Kasumi-1 (cell line): ENCODE results near the gene GABRQ.

Experiments
- DNase-seq, 2 experiments: peaks; one replicate each; lab custom pipeline; 2025; lab: John Stamatoyannopoulos, UW

Gene GABRQ

GRCh38 chrX:152637649-152638442, at the start of gene GABRQ:
TSS of gene GABRQ (plus strand) at chrX:152637895. CDS start at chrX:152638203, 308 bp downstream.
- no peak for DNase-seq

DNA sequence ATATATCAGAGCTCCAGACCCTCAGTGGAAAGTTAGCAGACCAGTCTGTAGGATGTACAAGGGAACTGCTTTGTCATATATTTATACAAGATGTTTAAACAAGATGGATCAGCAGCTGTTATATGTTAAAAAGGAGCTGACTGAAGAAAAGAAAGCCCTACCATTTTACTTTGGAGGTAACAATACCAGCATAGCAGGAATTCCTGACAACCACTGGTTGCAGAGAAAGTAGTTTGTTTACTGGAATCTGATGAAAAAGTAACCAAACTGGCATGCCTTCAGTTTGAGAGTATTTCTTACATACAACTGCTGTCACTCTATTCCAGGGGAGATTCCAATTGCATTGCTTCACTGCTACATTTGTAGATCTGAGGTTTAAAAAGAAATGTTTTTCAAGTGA, 49.5 kb upstream of the GABRQ start:
- DNase-seq = no peak

DNA sequence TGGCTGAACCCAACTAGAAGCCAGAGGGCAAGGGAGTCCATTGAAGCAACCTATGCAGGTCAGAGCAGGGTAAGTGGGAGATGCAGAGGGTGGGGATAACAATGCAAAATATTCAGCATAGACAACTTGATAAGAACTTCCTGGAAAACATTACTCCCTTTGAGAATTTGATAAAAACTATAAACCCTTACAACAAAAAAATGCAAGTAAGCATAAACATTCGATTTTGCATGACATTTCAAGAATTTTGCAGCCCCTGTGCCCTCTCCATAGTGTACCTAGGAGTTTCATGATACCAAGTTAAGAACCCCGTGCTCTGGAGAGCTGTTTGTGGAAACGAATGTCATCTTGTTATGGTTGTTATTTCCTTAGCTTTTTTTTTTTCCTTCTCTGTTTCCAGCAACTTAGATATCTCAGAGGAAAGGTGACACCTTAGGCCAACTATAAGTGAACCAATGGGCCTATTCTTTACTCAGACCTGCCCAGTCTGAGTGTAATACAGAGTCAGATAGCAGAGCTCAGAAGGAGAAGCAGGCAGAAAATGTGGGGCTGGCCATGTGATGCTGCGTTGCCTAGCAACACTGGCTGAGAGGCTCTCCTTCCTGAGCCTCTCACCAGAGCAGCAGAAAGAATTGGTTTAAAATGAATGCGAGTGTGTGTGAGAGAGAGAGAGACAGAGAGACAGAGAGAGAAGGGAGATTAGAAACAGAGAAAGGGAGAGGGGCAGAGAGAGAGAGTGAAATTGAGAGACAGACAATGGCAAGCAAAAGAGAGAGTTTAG, 36.7 kb upstream of the GABRQ start:
- DNase-seq = peak in 1 of 2 experiments; percentile 1

DNA sequence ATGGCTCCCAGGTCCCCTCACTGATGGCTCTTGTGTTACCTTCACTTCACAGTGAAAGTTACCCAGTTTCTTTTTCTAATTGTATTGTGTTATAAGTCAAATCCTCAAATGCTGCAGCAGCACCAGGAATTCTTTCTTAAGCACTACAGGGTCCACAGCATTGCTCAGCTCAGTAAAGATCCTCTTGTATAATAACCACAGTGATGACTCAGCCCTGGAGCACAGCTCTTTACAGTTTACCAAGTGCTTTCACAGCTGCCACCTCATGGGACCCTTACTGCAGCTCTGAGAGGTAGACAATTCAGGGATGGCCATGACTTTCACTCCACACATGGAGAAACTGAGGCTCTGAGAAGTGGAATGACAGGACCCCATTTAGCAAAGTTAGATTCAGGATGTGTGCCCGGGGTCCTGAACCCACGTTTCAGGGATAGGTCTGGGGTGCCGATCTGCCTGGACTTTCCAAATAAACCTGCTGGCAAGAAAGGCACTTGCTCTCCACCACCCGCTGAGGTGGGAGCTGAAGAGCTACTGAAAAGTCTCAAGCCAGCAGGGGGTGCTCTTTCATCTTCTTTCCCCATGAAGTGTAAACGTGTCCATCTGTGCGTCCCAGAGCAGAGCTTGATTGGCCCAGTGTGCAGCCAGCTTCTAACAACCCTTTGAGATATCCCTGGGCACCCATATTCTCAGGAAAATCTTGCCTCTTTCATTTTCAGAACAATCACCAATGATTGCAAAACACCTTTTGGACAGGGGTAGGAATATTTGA, 35.7 kb upstream of the GABRQ start:
- peak; percentile 1 for DNase-seq

- no peak for DNase-seq
These were observed 22.9 kb upstream of the GABRQ start for GRCh38 chrX:152614791-152615190.

DNA sequence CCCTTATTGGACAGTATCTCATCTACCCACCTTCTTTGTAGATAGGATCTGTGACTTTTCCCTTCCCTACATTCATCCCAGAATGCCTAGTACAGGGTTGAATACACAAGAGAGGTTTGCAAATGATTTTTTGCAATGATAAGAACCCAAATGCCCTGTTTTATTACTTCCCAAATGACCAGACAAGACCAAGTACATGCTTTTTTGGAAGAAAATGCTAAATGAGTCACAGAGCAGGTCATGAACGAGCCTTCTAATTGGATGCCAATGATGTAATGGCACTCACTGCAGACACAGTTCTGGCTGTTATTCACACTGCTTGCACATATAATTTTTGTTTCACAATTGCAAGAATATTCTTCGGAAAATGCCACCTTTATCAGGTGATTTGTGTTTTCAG, 17.8 kb upstream of the GABRQ start:
- no peak for DNase-seq

DNA sequence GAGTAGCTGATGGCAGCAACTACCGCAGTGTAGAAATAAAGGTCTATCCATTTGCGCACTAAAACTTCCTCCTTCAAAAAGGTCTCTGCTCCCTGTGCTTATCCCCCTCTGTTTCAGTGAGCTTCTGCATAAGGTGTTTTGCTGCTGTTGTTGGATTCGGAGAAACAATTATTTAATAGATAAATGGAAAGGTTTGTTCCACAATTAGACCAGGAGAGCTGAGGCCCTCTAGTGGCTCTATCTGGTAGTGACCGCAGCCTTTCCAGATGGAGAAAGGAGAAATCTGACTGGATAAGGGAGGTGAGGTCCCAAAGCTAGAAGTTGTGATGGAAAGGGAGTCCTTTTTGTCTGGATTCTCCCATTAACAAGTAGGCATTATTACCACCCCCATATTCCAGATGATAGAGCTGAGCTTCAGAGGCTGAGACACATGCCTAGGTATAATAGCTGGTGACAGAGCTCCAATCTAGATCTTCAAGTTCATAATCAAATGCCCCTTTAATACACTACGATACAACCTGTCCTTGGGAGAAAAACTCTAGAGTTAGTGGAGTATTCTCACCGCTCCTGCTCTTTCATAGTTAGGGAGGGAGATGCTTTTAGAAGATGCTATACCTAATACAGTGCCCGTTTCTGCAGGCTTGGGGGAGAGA, 5.1 kb upstream of the GABRQ start:
- peak; percentile 18 to 35 for DNase-seq

- DNase-seq = peak; percentile 44 to 50
These were observed 1.8 kb upstream of the GABRQ start for GRCh38 chrX:152635941-152636340.

GRCh38 chrX:152638443-152638904, 779 bp downstream of the GABRQ start:
- no peak for DNase-seq

DNA sequence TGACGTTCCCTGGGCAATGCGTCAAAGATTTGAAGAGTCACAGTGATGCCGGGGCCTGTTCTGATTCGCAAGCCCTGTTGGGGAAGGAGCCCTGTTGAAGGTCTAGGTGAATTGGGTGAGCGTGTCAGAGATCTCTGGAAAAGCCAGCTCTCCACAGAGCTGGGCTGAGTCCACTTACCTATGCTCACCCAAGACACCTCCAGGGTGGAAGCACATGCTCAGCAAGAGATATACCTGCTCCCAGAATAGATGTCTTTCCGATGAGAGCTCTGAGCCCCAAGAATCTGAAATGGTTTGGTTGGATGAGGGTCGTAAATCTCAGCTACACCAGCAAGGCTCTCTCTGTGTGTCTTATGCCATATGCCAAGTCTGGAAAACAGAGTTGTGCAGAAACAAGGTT, 1.7 kb downstream of the GABRQ start:
- no peak for DNase-seq

DNA sequence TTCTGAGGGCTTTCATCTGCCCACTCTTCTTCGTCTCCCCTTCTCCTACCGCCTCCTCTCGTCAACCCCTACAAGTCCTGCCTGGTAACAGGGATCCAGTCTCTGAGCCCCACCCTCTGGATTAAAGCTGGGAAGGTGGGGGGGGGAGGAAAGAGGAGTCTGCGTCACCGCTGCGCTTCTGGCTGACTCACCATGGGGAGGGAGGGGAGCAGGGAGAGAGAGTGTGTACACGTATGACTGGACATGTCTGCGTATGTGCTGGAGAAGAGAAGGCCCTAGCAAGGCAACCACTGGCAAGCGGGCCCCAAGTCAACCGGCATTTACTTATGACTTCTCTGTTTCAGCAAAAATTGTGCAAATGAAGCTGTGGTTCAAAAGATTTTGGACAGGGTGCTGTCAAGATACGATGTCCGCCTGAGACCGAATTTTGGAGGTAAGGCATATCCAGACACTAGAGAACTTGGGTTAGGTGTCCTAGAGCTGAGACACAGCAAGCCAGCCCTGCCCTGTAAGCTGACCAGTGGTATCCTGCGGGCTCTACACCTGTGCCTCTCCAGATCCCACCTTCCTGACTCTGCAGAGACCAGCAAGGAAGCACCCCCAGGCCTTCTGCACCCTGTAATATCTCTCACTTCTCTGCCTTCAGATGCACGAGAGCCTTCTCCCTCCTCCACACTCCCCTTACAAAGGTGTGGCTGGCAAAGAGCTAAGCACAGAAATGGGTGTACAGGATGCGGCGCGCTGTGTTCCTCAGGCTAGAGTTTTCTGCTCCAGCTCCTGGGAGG, 2.5 kb downstream of the GABRQ start:
- DNase-seq = no peak

DNA sequence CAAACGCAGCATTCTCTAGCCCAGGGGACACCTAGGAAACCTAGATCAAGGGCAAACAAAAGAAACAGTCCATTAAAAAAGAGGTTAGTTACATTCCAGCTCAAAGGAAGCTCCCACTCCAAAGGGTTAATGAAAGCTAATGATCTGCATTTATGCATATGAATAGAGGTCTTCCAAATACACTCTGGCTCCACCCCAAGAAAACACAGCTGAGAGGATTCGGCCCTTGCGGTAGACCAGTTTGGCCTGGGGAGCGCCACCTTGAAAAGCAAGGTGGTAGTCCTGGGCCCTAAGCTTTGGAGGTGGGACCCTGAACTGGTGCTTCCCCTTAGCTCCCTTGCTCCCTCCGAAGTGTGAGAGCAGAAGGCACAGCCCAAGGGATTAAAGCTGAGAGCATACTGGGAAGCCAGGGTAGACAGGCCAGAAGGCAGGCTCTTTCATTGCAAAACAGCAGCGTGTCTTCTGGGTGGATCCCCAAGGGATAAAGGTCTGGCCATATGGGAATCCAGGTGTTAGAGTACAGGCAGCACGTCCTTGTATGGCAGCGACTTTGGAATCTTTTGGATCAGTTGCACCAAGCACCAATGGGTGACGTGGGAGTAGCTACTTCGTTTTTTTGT, 3.7 kb downstream of the GABRQ start:
- DNase-seq = no peak

- DNase-seq = peak; percentile 0
These were observed 4.3 kb downstream of the GABRQ start for GRCh38 chrX:152641996-152642395.

DNA sequence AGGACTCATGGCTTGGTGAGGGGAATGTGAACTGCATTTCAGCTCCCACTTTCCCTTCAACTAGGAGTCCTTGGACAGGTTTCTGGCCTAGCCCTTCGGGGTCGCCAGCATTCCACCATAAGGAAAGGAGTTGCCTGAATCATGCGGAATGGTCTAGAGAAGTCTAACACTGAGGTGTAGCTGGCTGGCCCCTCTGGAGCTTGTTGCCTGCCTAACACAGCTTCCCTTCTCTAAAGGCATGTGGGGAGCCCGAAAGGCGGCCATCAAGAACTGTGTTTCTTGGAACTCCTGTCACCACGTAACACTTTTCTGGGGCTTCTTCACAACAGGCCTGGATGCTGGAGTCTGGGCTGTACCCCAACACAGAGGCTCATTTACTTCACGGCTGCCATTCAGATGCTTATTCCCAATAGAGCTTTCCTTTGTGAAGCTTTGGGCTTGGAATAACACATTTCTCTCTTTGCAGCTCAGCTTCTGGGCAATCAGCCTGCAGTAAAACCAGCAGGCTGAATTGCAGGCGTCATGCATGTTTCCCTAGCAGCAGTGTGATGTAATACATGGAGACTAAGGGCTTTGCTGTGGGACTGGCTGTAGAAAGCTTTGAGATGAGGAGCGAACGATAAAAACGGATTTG, 5.4 kb downstream of the GABRQ start:
- DNase-seq = no peak

- DNase-seq = no peak
These were observed 9.3 kb downstream of the GABRQ start for GRCh38 chrX:152646961-152647360.

- no peak for DNase-seq
These were observed 10.3 kb downstream of the GABRQ start for GRCh38 chrX:152647978-152648377.

DNA sequence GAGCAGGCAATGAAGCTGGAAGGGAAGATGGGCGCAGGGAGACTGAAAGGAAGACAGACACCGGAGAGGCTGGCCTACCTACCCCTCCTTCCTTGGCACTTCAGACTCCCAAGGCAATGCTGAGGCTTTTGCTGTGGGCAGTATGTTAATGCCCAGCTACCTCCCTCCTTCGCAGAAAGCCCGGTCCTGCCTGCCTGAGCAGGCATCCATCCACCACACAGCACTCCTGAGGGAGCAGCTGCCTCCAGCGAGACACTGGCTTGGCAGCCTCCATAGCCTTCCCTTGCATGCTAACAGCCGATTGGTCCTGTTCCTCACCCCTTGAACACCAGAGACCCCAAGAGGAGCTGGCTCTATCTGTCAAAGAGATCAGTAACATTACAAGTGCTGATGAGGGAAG, 14.4 kb downstream of the GABRQ start:
- no peak for DNase-seq

DNA sequence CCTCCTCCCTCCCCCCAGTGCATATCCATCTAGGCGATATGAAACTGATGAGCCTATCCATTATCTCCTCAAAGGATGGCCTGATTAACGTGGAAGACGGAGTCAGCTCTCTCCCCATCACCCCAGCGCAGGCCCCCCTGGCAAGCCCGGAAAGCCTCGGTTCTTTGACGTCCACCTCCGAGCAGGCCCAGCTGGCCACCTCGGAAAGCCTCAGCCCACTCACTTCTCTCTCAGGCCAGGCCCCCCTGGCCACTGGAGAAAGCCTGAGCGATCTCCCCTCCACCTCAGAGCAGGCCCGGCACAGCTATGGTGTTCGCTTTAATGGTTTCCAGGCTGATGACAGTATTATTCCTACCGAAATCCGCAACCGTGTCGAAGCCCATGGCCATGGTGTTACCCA, 14.8 kb downstream of the GABRQ start:
- DNase-seq = no peak

DNA sequence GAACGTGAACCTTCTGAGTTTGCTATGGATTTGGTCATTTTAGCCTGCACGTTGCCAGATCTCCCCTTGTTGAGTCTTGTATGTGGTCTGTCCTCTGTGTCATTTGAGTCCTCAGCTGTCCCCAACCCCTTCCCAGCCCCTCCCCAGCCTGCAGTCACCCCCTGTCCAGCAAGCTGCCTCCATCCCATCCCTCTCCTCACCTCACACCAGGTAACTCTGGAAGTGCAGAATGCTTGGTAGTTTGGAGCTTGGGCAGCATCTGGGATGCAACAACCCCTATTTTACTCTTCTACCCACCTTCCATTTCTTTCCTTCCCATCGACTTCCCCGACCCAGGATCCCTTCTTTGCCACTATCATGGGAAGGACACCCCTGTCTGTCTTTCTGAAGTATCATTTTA, 18.4 kb downstream of the GABRQ start:
- DNase-seq = no peak

GRCh38 chrX:152656890-152657289, 19.2 kb downstream of the GABRQ start:
- no peak for DNase-seq
